GM23338 (cell line): Measurements from ENCODE around the gene BRK1. TPM values are rescaled to one million over a fixed set of nuclear protein-coding genes. Genes with fewer than 3 reads are reported as not detected.

Source experiments
- ATAC-seq: fragments of 200-7000 bp; cut with Tn5 transposase; 3 replicates; pipeline ENCODE4 v1.9.1; 2020
- DNase-seq: peaks from one replicate; pipeline ENCODE4 v3.0.0-alpha.2; 2015; ENCODE audit warnings: low spot score
- H2AFZ ChIP-seq: fragments of 200-600 bp; sonication (generic); 2 replicates; pipeline ENCODE4 v1.8.0; 2016; ENCODE audit warnings: antibody characterized with exemption, mild to moderate bottlenecking, moderate library complexity
- H3F3A ChIP-seq: fragments of 200-600 bp; sonication (generic); replicated peaks from 2 replicates; pipeline ENCODE4 v1.8.0; 2017; ENCODE audit warnings: antibody characterized with exemption, mixed run types, low read depth
- H3K27ac ChIP-seq: fragments of 200-600 bp; sonication (generic); 2 replicates; pipeline ENCODE4 v1.6.1; 2016; ENCODE audit warnings: low read depth
- H3K27me3 ChIP-seq: fragments of 200-600 bp; sonication (generic); 2 replicates; pipeline ENCODE4 v1.8.0; 2016; ENCODE audit warnings: mild to moderate bottlenecking, mixed run types, moderate library complexity; ENCODE audit not compliant: insufficient read depth
- H3K36me3 ChIP-seq: fragments of 200-600 bp; sonication (generic); 2 replicates; pipeline ENCODE4 v1.8.0; 2016; ENCODE audit warnings: mild to moderate bottlenecking; ENCODE audit not compliant: insufficient read depth
- H3K4me1 ChIP-seq: fragments of 200-600 bp; sonication (generic); 2 replicates; pipeline ENCODE4 v1.8.0; 2016; ENCODE audit warnings: mild to moderate bottlenecking, moderate library complexity; ENCODE audit not compliant: insufficient read depth
- H3K4me2 ChIP-seq: fragments of 200-600 bp; sonication (generic); 2 replicates; pipeline ENCODE4 v1.7.1; 2017; ENCODE audit warnings: mixed run types
- H3K4me3 ChIP-seq: fragments of 200-600 bp; sonication (generic); 2 replicates; pipeline ENCODE4 v1.6.1; 2016; ENCODE audit warnings: mixed run types
- H3K79me2 ChIP-seq: fragments of 200-600 bp; sonication (generic); replicated peaks from 2 replicates; pipeline ENCODE4 v1.8.0; 2017; ENCODE audit warnings: mild to moderate bottlenecking; ENCODE audit not compliant: insufficient read depth
- H3K9me2 ChIP-seq: fragments of 200-600 bp; sonication (generic); 2 replicates; pipeline ENCODE4 v1.8.0; 2017; ENCODE audit not compliant: insufficient read depth
- H4K20me1 ChIP-seq: fragments of 200-600 bp; sonication (generic); replicated peaks from 2 replicates; pipeline ENCODE4 v1.8.0; 2017; ENCODE audit warnings: mild to moderate bottlenecking; ENCODE audit not compliant: insufficient read depth
- H3K27ac Mint-ChIP-seq: 2 replicates; pipeline ENCODE4 v1.8.0; 2020; ENCODE audit warnings: inconsistent platforms, mild to moderate bottlenecking, moderate library complexity, mixed read lengths
- H3K27me3 Mint-ChIP-seq: 3 replicates; pipeline ENCODE4 v1.8.0; 2022; ENCODE audit warnings: low read depth, mild to moderate bottlenecking, moderate library complexity, mixed read lengths, inconsistent platforms; ENCODE audit not compliant: insufficient read depth, poor library complexity
- H3K36me3 Mint-ChIP-seq: 3 replicates; pipeline ENCODE4 v1.8.0; 2021; ENCODE audit warnings: low read depth, mild to moderate bottlenecking, inconsistent platforms, moderate library complexity, mixed read lengths
- H3K4me1 Mint-ChIP-seq: 3 replicates; pipeline ENCODE4 v1.8.0; 2020; ENCODE audit warnings: mild to moderate bottlenecking, inconsistent platforms, mixed read lengths
- H3K4me3 Mint-ChIP-seq: 3 replicates; pipeline ENCODE4 v1.8.0; 2021; ENCODE audit warnings: moderate library complexity, mild to moderate bottlenecking, inconsistent platforms, mixed read lengths
- H3K9me3 Mint-ChIP-seq: 3 replicates; pipeline ENCODE4 v1.8.0; 2020; ENCODE audit warnings: moderate library complexity, mild to moderate bottlenecking, inconsistent platforms, mixed read lengths
- EZH2phosphoT487 ChIP-seq: fragments of 200-600 bp; sonication (generic); IDR thresholded peaks from one replicate; pipeline ENCODE4 v1.8.1; 2018; ENCODE audit warnings: antibody characterized with exemption; ENCODE audit not compliant: unreplicated experiment
- JUNB ChIP-seq: IDR thresholded peaks from one replicate; pipeline ENCODE4 v1.6.1; 2016; ENCODE audit warnings: antibody characterized with exemption; ENCODE audit not compliant: unreplicated experiment
- POLR2AphosphoS5 ChIP-seq: IDR thresholded peaks from 2 replicates; pipeline ENCODE4 v1.6.1; 2016; ENCODE audit warnings: antibody characterized with exemption, low read depth
- STAT1 ChIP-seq: IDR thresholded peaks from one replicate; pipeline ENCODE4 v1.6.1; 2016; ENCODE audit warnings: antibody characterized with exemption; ENCODE audit not compliant: unreplicated experiment
- ZNF331 ChIP-seq: fragments of 250-450 bp; sonication (Bioruptor Pico); IDR thresholded peaks from 2 replicates; pipeline ENCODE4 v1.5.0; 2020; ENCODE audit warnings: low read depth, mild to moderate bottlenecking, moderate library complexity
- polyA plus RNA-seq: library from polyadenylated mRNA; unstranded; fragments of >200 nt; fragmentation: Nextera tagmentation; extraction: Ambion mirVana; gene quantifications from 2 replicates; pipeline ENCODE4 v1.2.1, GENCODE V29; 2016
- total RNA-seq: library from RNA; depleted of rRNA; stranded (reverse); fragments of >200 nt; shearing (Covaris generic); gene quantifications from 2 replicates; pipeline ENCODE4 v1.2.3, GENCODE V29; 2014
- TF ChIP-seq, protein P1 (sequence below): IDR thresholded peaks from 2 replicates; pipeline ENCODE4 v1.6.1; 2016; ENCODE audit warnings: antibody characterized with exemption
- TF ChIP-seq, protein P2 (sequence below), 2 experiments: fragments of 200-600 bp in 1 of 2; sonication (generic) in 1 of 2; conservative IDR thresholded peaks; 2 replicates each; pipeline versions ENCODE4 v1.5.1 to v1.6.1; 2016 to 2017; ENCODE audit warnings: antibody characterized with exemption in 2 of 2, low read depth in 2 of 2, mild to moderate bottlenecking in 2 of 2, moderate library complexity in 1 of 2
- TF ChIP-seq, protein P3 (sequence below): IDR thresholded peaks from one replicate; pipeline ENCODE4 v1.6.1; 2018; ENCODE audit warnings: antibody characterized with exemption; ENCODE audit not compliant: unreplicated experiment

The BRK1 gene
- total and polyA plus RNA-seq, 2 experiments from 2014 or later = 130 to 165 TPM

DNA sequence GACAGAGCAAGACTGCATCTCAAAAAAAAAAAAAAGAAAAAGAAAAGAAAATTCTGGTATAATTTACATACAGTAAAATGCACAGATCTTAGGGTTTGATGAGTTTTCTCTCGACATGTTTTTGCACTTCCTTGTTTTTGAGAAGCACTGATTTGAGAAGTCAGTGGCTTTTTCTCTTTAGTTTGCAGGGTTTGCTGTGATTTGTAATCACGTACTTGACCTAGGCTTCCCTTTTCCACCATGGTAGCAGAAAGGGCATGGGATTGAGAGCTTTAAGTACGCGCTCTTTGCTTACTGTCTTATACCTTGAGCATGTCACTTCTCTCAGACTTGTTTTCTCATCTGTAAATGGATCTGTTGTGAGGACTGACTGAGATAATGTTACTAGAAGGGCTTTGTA is 30.2 kb downstream of the BRK1 start:
- Mint-ChIP-seq H3K27ac (no peak overlapping the region; the same call in 1 of the 2 replicates), H3K27me3 (peaks cover 10% of the 10 kb centered on the region), H3K9me3 (no peaks in the 10 kb centered on the region), H3K4me1 (peaks cover 11% of the 10 kb centered on the region), H3K4me3 (no peak overlapping the region), H3K36me3 (peaks cover 47% of the 10 kb centered on the region)
- 0 out of 2 replicates have a peak overlapping the region, but pooled peaks have one; percentile 8 for H3K27ac ChIP-seq
- no peak for DNase-seq
- H3K36me3 ChIP-seq = peaks cover 19% of the 10 kb centered on the region
- no peaks in the 10 kb centered on the region for H3K27me3 ChIP-seq
- H3K9me2 ChIP-seq = no peaks in the 10 kb centered on the region
- no peak overlapping the region for H3K4me3 ChIP-seq
- H3K4me1 ChIP-seq = peaks cover 8% of the 10 kb centered on the region; the same call in 1 of the 2 replicates
- no peak overlapping the region for H2AFZ ChIP-seq
- H4K20me1 ChIP-seq = peaks cover 26% of the 10 kb centered on the region
- ATAC-seq = no peak
- TF ChIP-seq POLR2AphosphoS5 (no peak), JUNB (no peak), EZH2phosphoT487 (no peak), STAT1 (no peak)
- peaks cover 61% of the 10 kb centered on the region for H3K79me2 ChIP-seq
- H3K4me2 ChIP-seq = no peak overlapping the region
- H3F3A ChIP-seq = no peaks in the 10 kb centered on the region

DNA sequence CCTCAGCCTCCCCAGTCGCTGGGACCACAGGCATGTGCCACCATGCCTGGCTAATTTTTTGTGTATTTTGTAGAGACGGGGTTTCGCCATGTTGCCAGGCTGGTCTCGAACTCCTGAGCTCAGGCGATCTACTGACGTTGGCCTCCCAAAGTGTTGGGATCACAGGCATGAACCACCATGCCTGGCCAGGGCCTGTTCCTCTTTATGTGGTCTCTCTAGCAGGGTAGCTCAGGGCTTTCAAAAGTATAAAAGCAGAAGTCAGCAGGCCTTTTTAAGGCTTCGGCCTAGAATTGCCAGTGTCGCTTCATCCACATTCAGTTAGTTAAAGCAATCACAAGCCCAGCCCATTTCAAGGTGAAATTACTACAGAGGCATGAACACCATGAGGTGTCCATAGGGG is 33.8 kb downstream of the BRK1 start:
- Histone ChIP-seq H3K27me3 (no peaks in the 10 kb centered on the region), H4K20me1 (peaks cover 13% of the 10 kb centered on the region), H3K9me2 (no peaks in the 10 kb centered on the region), H3F3A (no peaks in the 10 kb centered on the region), H3K4me1 (no peaks in the 10 kb centered on the region), H3K36me3 (peaks cover 38% of the 10 kb centered on the region), H3K4me2 (no peak overlapping the region), H3K4me3 (no peak overlapping the region), H3K27ac (no peak overlapping the region), H2AFZ (no peak overlapping the region), H3K79me2 (peaks cover 39% of the 10 kb centered on the region)
- peak overlapping the region; percentile 18; the same call in 1 of the 2 replicates for H3K27ac Mint-ChIP-seq
- no peak overlapping the region for H3K4me3 Mint-ChIP-seq
- no peaks in the 10 kb centered on the region for H3K9me3 Mint-ChIP-seq
- H3K36me3 Mint-ChIP-seq = peaks cover 64% of the 10 kb centered on the region
- no peak for TF ChIP-seq POLR2AphosphoS5
- TF ChIP-seq, protein P1, sequence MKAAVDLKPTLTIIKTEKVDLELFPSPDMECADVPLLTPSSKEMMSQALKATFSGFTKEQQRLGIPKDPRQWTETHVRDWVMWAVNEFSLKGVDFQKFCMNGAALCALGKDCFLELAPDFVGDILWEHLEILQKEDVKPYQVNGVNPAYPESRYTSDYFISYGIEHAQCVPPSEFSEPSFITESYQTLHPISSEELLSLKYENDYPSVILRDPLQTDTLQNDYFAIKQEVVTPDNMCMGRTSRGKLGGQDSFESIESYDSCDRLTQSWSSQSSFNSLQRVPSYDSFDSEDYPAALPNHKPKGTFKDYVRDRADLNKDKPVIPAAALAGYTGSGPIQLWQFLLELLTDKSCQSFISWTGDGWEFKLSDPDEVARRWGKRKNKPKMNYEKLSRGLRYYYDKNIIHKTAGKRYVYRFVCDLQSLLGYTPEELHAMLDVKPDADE = no peak
- TF ChIP-seq, protein P2, sequence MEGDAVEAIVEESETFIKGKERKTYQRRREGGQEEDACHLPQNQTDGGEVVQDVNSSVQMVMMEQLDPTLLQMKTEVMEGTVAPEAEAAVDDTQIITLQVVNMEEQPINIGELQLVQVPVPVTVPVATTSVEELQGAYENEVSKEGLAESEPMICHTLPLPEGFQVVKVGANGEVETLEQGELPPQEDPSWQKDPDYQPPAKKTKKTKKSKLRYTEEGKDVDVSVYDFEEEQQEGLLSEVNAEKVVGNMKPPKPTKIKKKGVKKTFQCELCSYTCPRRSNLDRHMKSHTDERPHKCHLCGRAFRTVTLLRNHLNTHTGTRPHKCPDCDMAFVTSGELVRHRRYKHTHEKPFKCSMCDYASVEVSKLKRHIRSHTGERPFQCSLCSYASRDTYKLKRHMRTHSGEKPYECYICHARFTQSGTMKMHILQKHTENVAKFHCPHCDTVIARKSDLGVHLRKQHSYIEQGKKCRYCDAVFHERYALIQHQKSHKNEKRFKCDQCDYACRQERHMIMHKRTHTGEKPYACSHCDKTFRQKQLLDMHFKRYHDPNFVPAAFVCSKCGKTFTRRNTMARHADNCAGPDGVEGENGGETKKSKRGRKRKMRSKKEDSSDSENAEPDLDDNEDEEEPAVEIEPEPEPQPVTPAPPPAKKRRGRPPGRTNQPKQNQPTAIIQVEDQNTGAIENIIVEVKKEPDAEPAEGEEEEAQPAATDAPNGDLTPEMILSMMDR (conservative IDR thresholded peaks at IDR 0.05; ENCODE audit: low read depth in 2 of 2) = no peak
- TF ChIP-seq, protein P3, sequence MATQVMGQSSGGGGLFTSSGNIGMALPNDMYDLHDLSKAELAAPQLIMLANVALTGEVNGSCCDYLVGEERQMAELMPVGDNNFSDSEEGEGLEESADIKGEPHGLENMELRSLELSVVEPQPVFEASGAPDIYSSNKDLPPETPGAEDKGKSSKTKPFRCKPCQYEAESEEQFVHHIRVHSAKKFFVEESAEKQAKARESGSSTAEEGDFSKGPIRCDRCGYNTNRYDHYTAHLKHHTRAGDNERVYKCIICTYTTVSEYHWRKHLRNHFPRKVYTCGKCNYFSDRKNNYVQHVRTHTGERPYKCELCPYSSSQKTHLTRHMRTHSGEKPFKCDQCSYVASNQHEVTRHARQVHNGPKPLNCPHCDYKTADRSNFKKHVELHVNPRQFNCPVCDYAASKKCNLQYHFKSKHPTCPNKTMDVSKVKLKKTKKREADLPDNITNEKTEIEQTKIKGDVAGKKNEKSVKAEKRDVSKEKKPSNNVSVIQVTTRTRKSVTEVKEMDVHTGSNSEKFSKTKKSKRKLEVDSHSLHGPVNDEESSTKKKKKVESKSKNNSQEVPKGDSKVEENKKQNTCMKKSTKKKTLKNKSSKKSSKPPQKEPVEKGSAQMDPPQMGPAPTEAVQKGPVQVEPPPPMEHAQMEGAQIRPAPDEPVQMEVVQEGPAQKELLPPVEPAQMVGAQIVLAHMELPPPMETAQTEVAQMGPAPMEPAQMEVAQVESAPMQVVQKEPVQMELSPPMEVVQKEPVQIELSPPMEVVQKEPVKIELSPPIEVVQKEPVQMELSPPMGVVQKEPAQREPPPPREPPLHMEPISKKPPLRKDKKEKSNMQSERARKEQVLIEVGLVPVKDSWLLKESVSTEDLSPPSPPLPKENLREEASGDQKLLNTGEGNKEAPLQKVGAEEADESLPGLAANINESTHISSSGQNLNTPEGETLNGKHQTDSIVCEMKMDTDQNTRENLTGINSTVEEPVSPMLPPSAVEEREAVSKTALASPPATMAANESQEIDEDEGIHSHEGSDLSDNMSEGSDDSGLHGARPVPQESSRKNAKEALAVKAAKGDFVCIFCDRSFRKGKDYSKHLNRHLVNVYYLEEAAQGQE = no peak
- TF ChIP-seq JUNB = no peak
- no peak for TF ChIP-seq EZH2phosphoT487
- no peak for TF ChIP-seq ZNF331 (CRISPR knock-in tag)
- no peaks in the 10 kb centered on the region for H3K27me3 Mint-ChIP-seq
- ATAC-seq (no peak), DNase-seq (no peak)
- H3K4me1 Mint-ChIP-seq = no peaks in the 10 kb centered on the region
